Panc1 (cell line): ENCODE measurements around the gene PIGK.

Experiments used
- CTCF ChIP-seq: fragments of 450-650 bp; IDR thresholded peaks from 2 replicates; pipeline ENCODE4 v1.5.1; 2017; ENCODE audit warnings: mild to moderate bottlenecking
- POLR2AphosphoS5 ChIP-seq: IDR thresholded peaks from 2 replicates; pipeline ENCODE4 v1.6.1; 2012; ENCODE audit warnings: mild to moderate bottlenecking, low read depth, low read length, moderate library complexity
- REST ChIP-seq, 2 experiments: IDR thresholded peaks; 2 replicates each; pipeline ENCODE4 v1.6.1; 2011 to 2012; ENCODE audit warnings: low read depth in 2 of 2, control low read depth in 1 of 2, low read length in 1 of 2, mild to moderate bottlenecking in 1 of 2, moderate library complexity in 1 of 2; ENCODE audit not compliant: insufficient read depth in 1 of 2
- SIN3A ChIP-seq: IDR thresholded peaks from 2 replicates; pipeline ENCODE4 v1.6.1; 2012; ENCODE audit warnings: low read depth, mild to moderate bottlenecking, low read length, moderate library complexity, borderline replicate concordance; ENCODE audit not compliant: insufficient read depth
- TCF7L2 ChIP-seq: IDR thresholded peaks from 2 replicates; pipeline ENCODE4 v1.6.1; 2011; ENCODE audit warnings: mild to moderate bottlenecking, low read depth, low read length, inconsistent platforms

- TF ChIP-seq CTCF: no peak
- TF ChIP-seq REST (IDR thresholded peaks at IDR 0.05; ENCODE audit: insufficient read depth in 1 of 2, low read depth in 2 of 2, low read length in 1 of 2): no peak
- TF ChIP-seq POLR2AphosphoS5: no peak
- TF ChIP-seq SIN3A: no peak
- no peak for TF ChIP-seq TCF7L2
Observed at GRCh38 chr1:77100875-77101274, 118.4 kb downstream of the PIGK start.
